Measurements from ENCODE around the gene CNTFR. TPM values are rescaled to one million over a fixed set of nuclear protein-coding genes. Genes with fewer than 3 reads are reported as not detected.

The CNTFR gene
- total RNA-seq, 4 donors from 2014 or later: 19.8 to 40.9 (median 34.7) TPM

- no peak overlapping the region for H3K27ac ChIP-seq
- TF ChIP-seq CTCF (IDR thresholded peaks at IDR 0.05): no peak
- no peak for TF ChIP-seq POLR2A (IDR thresholded peaks at IDR 0.05)
- no peak overlapping the region for H3K4me3 ChIP-seq
- peak in 1 of 2 donors; percentile 5 for DNase-seq (ENCODE audit: low spot score in 2 of 2)
- peaks cover 0 to 6% of the 10 kb centered on the region in 2 donors for H3K27me3 ChIP-seq
- peaks cover 0 to 10% (median 0%) of the 10 kb centered on the region in 3 donors for H3K36me3 ChIP-seq
- H3K9me3 ChIP-seq: no peaks in the 10 kb centered on the region
- 86 to 90% methylated on average over 14 to 20 of the region's 20 CpGs for WGBS, 2 donors
- peaks cover 0 to 22% (median 4%) of the 10 kb centered on the region in 4 donors for H3K4me1 ChIP-seq
Measured at GRCh38 chr9:34551751-34552605, 37.5 kb downstream of the CNTFR start.

GRCh38 chr9:34550681-34551270, 38.7 kb downstream of the CNTFR start:
- peak in 1 of 2 donors; percentile 5 for DNase-seq (ENCODE audit: low spot score in 2 of 2)
- H3K27ac ChIP-seq: no peak overlapping the region
- WGBS, 2 donors: 75 to 81% methylated on average over 4 to 5 of the region's 5 CpGs
- H3K4me1 ChIP-seq: peaks cover 0 to 31% (median 7%) of the 10 kb centered on the region in 4 donors
- H3K9me3 ChIP-seq: no peaks in the 10 kb centered on the region
- TF ChIP-seq CTCF (IDR thresholded peaks at IDR 0.05): no peak
- TF ChIP-seq EP300 (IDR thresholded peaks at IDR 0.05): no peak
- TF ChIP-seq POLR2A (IDR thresholded peaks at IDR 0.05): no peak
- H3K4me3 ChIP-seq: no peak overlapping the region
- peaks cover 0 to 10% (median 0%) of the 10 kb centered on the region in 3 donors for H3K36me3 ChIP-seq
- H3K27me3 ChIP-seq: peaks cover 0 to 6% of the 10 kb centered on the region in 2 donors

- Histone ChIP-seq H3K27me3 (peaks cover 0 to 6% of the 10 kb centered on the region in 2 donors), H3K9me3 (no peaks in the 10 kb centered on the region), H3K27ac (no peak overlapping the region), H3K36me3 (peaks cover 0 to 10% (median 0%) of the 10 kb centered on the region in 3 donors), H3K4me3 (no peak overlapping the region), H3K4me1 (peaks cover 0 to 26% (median 7%) of the 10 kb centered on the region in 4 donors)
- WGBS, 2 donors: 83 to 90% methylated on average over 9 to 12 of the region's 12 CpGs
- DNase-seq (ENCODE audit: low spot score in 2 of 2): peak in 1 of 2 donors; percentile 2
- TF ChIP-seq CTCF (IDR thresholded peaks at IDR 0.05) (no peak), POLR2A (IDR thresholded peaks at IDR 0.05) (no peak), EP300 (IDR thresholded peaks at IDR 0.05) (no peak)
Measured at GRCh38 chr9:34550016-34550680, 39.4 kb downstream of the CNTFR start.

- no peak overlapping the region for H3K4me3 ChIP-seq
- WGBS, 2 donors: 69 to 96% methylated on average over 4 to 5 of the region's 5 CpGs
- TF ChIP-seq CTCF (IDR thresholded peaks at IDR 0.05): no peak
- no peak for TF ChIP-seq POLR2A (IDR thresholded peaks at IDR 0.05)
- TF ChIP-seq EP300 (IDR thresholded peaks at IDR 0.05): no peak
- H3K4me1 ChIP-seq: peaks cover 0 to 22% (median 7%) of the 10 kb centered on the region in 4 donors
- no peak for DNase-seq (ENCODE audit: low spot score in 2 of 2)
- no peaks in the 10 kb centered on the region for H3K9me3 ChIP-seq
- peaks cover 0 to 6% of the 10 kb centered on the region in 2 donors for H3K27me3 ChIP-seq
- no peak overlapping the region for H3K27ac ChIP-seq
- peaks cover 0 to 10% (median 0%) of the 10 kb centered on the region in 3 donors for H3K36me3 ChIP-seq
Measured at GRCh38 chr9:34549407-34549732, 40.2 kb downstream of the CNTFR start.
